HL-60 (cell line): ENCODE data around the gene TPGS2.

ENCODE experiments used
- CTCF ChIP-seq: IDR thresholded peaks from one replicate; pipeline ENCODE4 v1.5.1; 2011; ENCODE audit warnings: low read length, control low read depth, inconsistent platforms; ENCODE audit not compliant: insufficient read depth
- POLR2AphosphoS5 ChIP-seq: IDR thresholded peaks from 2 replicates; pipeline ENCODE4 v1.6.1; 2012; ENCODE audit warnings: low read depth

- TF ChIP-seq CTCF (no peak), POLR2AphosphoS5 (no peak)
Observed at GRCh38 chr18:36813101-36813775, 15.6 kb downstream of the TPGS2 start.
